Measurements from ENCODE around the gene CLBA1.

Gene CLBA1

GRCh38 chr14:104977681-104978653 is 7.6 kb upstream of the CLBA1 start, which contains the start of gene AHNAK2:
Gene AHNAK2, minus strand, starts transcription at chr14:104978374. Its CDS starts 137 bp downstream, at chr14:104978237.
- peak within 1 kb of the TSS; percentile 43 to 49 for H3K4me3 ChIP-seq (replicated peaks in 1 of 2; ENCODE audit: low read depth in 2 of 2, low read length in 2 of 2)
- DNase-seq (ENCODE audit: low read depth in 2 of 2), result peak; percentile 62 to 80
- no peak for TF ChIP-seq CTCF (IDR thresholded peaks at IDR 0.05; ENCODE audit: low read depth, low read length)

GRCh38 chr14:104978746-104979691 is 6.6 kb upstream of the CLBA1 start:
- TF ChIP-seq CTCF (IDR thresholded peaks at IDR 0.05; ENCODE audit: low read depth, low read length), result no peak
- H3K4me3 ChIP-seq (replicated peaks in 1 of 2; ENCODE audit: low read depth in 2 of 2, low read length in 2 of 2), result peak overlapping the region; percentile 37 to 43
- no peak for DNase-seq (ENCODE audit: low read depth in 2 of 2)

- peak; percentile 48 to 60 for DNase-seq (ENCODE audit: low read depth in 2 of 2)
- TF ChIP-seq CTCF (IDR thresholded peaks at IDR 0.05; ENCODE audit: low read depth, low read length), result no peak
- no peak overlapping the region for H3K4me3 ChIP-seq (replicated peaks in 1 of 2; ENCODE audit: low read depth in 2 of 2, low read length in 2 of 2)
Observed at GRCh38 chr14:104979758-104980610, 5.6 kb upstream of the CLBA1 start.

GRCh38 chr14:104980611-104981531 is 4.7 kb upstream of the CLBA1 start:
- no peak overlapping the region for H3K4me3 ChIP-seq (replicated peaks in 1 of 2; ENCODE audit: low read depth in 2 of 2, low read length in 2 of 2)
- no peak for TF ChIP-seq CTCF (IDR thresholded peaks at IDR 0.05; ENCODE audit: low read depth, low read length)
- no peak for DNase-seq (ENCODE audit: low read depth in 2 of 2)

- DNase-seq (ENCODE audit: low read depth in 2 of 2), result no peak
- H3K4me3 ChIP-seq (replicated peaks in 1 of 2; ENCODE audit: low read depth in 2 of 2, low read length in 2 of 2), result no peak overlapping the region
- no peak for TF ChIP-seq CTCF (IDR thresholded peaks at IDR 0.05; ENCODE audit: low read depth, low read length)
Observed at GRCh38 chr14:104981699-104982541, 3.7 kb upstream of the CLBA1 start.

All from cardiac fibroblast (primary cell).